OCI-LY3 (cell line): ENCODE results near the gene SLC22A4.

Source experiments
- H2AFZ ChIP-seq: fragments of 200-600, 300-600 bp; shearing (Covaris generic); 2 replicates; pipeline ENCODE4 v1.6.0; 2014; ENCODE audit warnings: antibody characterized with exemption, low read depth, low read length
- H3K27ac ChIP-seq: fragments of 200-600, 300-600 bp; sonication (generic); 2 replicates; pipeline ENCODE4 v1.5.1; 2014; ENCODE audit warnings: mild to moderate bottlenecking, low read length, moderate library complexity, mixed read lengths
- H3K27me3 ChIP-seq: fragments of 200-600, 300-600 bp; sonication (generic); 2 replicates; pipeline ENCODE4 v1.6.1; 2014; ENCODE audit warnings: low read depth, low read length, mixed read lengths
- H3K36me3 ChIP-seq: fragments of 200-600, 300-600 bp; sonication (generic); replicated peaks from 2 replicates; pipeline ENCODE3; 2014; ENCODE audit warnings: low read depth, low read length, mixed read lengths
- H3K4me1 ChIP-seq: fragments of 300-600, 200-600 bp; sonication (generic); 2 replicates; pipeline ENCODE4 v1.6.1; 2014; ENCODE audit warnings: low read length, mixed read lengths
- H3K4me2 ChIP-seq: fragments of 200-600, 300-600 bp; sonication (generic); 2 replicates; pipeline ENCODE4 v1.6.1; 2014; ENCODE audit warnings: low read length, mixed read lengths
- H3K4me3 ChIP-seq: fragments of 300-600, 200-600 bp; sonication (generic); 2 replicates; pipeline ENCODE4 v1.5.1; 2014; ENCODE audit warnings: antibody characterized with exemption, mild to moderate bottlenecking, low read length, moderate library complexity
- H3K79me2 ChIP-seq: fragments of 300-600, 200-600 bp; shearing (Covaris generic); 2 replicates; pipeline ENCODE4 v1.6.1; 2014; ENCODE audit warnings: mild to moderate bottlenecking, low read length, mixed read lengths
- H3K9ac ChIP-seq: fragments of 300-600, 200-600 bp; shearing (Covaris generic); 2 replicates; pipeline ENCODE4 v1.6.0; 2014; ENCODE audit warnings: mild to moderate bottlenecking, low read length, moderate library complexity
- H3K9me3 ChIP-seq: fragments of 200-600, 300-600 bp; shearing (Covaris generic); 2 replicates; pipeline ENCODE4 v1.6.1; 2014; ENCODE audit warnings: low read length, mixed read lengths; ENCODE audit not compliant: insufficient read depth
- H4K20me1 ChIP-seq: fragments of 200-600, 300-600 bp; sonication (generic); 2 replicates; pipeline ENCODE4 v1.6.1; 2016; ENCODE audit warnings: low read length, mixed read lengths; ENCODE audit not compliant: insufficient read depth
- EZH2phosphoT487 ChIP-seq: fragments of 200-600 bp; shearing (Covaris generic); IDR thresholded peaks from 2 replicates; pipeline ENCODE4 v1.6.1; 2018; ENCODE audit warnings: antibody characterized with exemption, mixed run types, low read depth
- TF ChIP-seq, protein P1 (sequence below): fragments of 200-600, 300-600 bp; sonication (generic); IDR thresholded peaks from 2 replicates; pipeline ENCODE4 v1.5.1; 2014; ENCODE audit warnings: antibody characterized with exemption, low read length, low read depth

The SLC22A4 gene

DNA sequence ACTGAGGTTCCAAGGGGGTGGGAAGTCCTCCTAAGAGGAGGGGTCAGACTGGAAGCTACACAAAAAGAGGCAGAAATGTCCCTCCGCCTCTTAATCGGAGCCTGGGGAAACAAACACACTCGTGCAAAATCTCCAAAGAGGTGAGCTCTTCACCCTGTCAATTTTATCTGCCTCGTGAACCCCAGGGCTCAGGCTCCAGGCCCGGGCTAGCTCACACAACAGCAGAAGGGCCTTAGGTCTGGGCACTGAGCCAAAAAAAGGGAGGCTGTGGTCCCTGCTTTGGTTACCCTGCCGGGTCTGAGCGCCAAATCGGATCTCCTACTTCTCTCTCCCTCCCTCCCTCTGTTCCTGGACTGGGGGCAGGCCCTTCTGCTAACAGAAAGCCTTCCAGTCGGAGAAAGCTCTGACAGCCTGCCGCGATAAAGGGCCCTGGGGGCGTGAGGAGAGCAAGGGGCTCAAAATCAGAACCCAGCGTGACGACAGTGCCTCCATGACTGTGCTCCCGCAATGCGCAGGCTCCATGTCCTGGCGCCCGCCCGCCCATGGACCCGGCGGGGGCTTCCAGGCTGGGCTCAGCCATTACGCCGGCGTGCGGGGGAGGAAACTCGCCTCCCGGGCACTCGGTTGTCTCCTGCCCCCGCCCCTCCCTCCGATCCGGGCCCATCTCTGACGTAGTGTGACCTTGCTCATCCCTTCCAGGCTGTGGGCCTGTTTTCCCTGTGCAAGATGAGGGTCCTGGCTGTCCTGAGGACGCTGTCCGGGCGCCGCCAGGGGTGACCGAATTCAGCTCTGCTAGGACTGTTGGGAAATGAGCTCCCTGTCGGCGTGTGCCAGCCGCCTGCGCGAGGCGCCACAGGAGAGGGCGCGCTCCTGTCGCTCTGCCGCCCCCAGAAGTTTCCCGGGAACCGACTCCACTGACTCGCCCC, 865 bp upstream of the SLC22A4 start:
- Histone ChIP-seq H3K4me2 (peak overlapping the region; percentile 87), H3K4me1 (peaks cover 9% of the 10 kb centered on the region), H3K27ac (peak overlapping the region; percentile 20; the same call in 1 of the 2 replicates), H2AFZ (peak overlapping the region; percentile 98), H3K79me2 (no peaks in the 10 kb centered on the region), H3K36me3 (no peaks in the 10 kb centered on the region), H3K9ac (peak overlapping the region; percentile 91), H3K27me3 (no peaks in the 10 kb centered on the region), H3K4me3 (peak overlapping the region; percentile 96), H4K20me1 (no peaks in the 10 kb centered on the region), H3K9me3 (no peaks in the 10 kb centered on the region)
- TF ChIP-seq, protein P1, sequence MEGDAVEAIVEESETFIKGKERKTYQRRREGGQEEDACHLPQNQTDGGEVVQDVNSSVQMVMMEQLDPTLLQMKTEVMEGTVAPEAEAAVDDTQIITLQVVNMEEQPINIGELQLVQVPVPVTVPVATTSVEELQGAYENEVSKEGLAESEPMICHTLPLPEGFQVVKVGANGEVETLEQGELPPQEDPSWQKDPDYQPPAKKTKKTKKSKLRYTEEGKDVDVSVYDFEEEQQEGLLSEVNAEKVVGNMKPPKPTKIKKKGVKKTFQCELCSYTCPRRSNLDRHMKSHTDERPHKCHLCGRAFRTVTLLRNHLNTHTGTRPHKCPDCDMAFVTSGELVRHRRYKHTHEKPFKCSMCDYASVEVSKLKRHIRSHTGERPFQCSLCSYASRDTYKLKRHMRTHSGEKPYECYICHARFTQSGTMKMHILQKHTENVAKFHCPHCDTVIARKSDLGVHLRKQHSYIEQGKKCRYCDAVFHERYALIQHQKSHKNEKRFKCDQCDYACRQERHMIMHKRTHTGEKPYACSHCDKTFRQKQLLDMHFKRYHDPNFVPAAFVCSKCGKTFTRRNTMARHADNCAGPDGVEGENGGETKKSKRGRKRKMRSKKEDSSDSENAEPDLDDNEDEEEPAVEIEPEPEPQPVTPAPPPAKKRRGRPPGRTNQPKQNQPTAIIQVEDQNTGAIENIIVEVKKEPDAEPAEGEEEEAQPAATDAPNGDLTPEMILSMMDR, result 0 out of 2 replicates have a peak, but pooled peaks have one; percentile 12
- no peak for TF ChIP-seq EZH2phosphoT487

DNA sequence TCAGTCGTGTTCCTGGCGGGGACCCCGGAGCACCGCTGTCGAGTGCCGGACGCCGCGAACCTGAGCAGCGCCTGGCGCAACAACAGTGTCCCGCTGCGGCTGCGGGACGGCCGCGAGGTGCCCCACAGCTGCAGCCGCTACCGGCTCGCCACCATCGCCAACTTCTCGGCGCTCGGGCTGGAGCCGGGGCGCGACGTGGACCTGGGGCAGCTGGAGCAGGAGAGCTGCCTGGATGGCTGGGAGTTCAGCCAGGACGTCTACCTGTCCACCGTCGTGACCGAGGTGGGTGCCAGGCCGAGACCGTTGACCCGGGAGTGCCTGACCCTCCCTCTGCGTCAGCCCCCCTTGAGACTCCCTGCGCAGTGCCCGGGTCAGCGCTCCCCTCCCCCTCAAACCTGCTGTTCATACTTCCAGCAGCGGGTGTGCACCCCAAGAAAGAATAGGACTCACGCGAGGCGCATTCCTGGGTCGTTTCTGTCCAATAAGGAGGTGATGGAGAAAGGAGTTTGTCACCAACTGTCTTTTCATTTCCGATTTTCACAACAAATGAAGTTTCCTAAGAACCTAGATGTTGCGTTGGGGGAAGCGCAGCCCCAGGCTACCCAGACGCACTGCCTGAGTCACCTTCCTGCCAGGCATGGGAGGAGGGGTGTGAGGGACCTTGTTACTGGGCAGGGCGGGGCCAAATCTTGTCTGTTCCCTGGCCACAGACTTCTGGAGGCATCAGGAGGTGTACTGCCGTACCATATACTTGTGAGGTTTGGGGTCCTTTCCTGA, 722 bp downstream of the SLC22A4 start:
- no peaks in the 10 kb centered on the region for H3K79me2 ChIP-seq
- H3K9me3 ChIP-seq, result no peaks in the 10 kb centered on the region
- peak overlapping the region; percentile 96; the same call in 1 of the 2 replicates for H3K4me3 ChIP-seq
- H3K27ac ChIP-seq, result no peak overlapping the region
- no peak overlapping the region for H3K4me2 ChIP-seq
- no peaks in the 10 kb centered on the region for H4K20me1 ChIP-seq
- no peaks in the 10 kb centered on the region for H3K27me3 ChIP-seq
- TF ChIP-seq, protein P1, result no peak
- no peak for TF ChIP-seq EZH2phosphoT487
- H2AFZ ChIP-seq, result no peak overlapping the region
- H3K4me1 ChIP-seq, result peaks cover 9% of the 10 kb centered on the region
- no peak overlapping the region for H3K9ac ChIP-seq
- no peaks in the 10 kb centered on the region for H3K36me3 ChIP-seq

- H3K27ac ChIP-seq, result no peak overlapping the region
- TF ChIP-seq EZH2phosphoT487, result no peak
- TF ChIP-seq, protein P1, result no peak
- no peak overlapping the region for H3K4me3 ChIP-seq
- H3K4me2 ChIP-seq, result no peak overlapping the region
- H3K9me3 ChIP-seq, result no peaks in the 10 kb centered on the region
- no peaks in the 10 kb centered on the region for H3K79me2 ChIP-seq
- H3K27me3 ChIP-seq, result no peaks in the 10 kb centered on the region
- H3K4me1 ChIP-seq, result peaks cover 9% of the 10 kb centered on the region
- no peak overlapping the region for H3K9ac ChIP-seq
- H2AFZ ChIP-seq, result no peak overlapping the region
- no peaks in the 10 kb centered on the region for H3K36me3 ChIP-seq
- no peaks in the 10 kb centered on the region for H4K20me1 ChIP-seq
These were observed 1.6 kb downstream of the SLC22A4 start for GRCh38 chr5:132295505-132296411.
